Activated T-helper 1 cell treated with Interleukin-2 at 50 U/mL for 16 hours (primary cell): ENCODE results near the gene NPM1.
"Not testable (repeated sequence)": the region's sequence is repeated elsewhere in the genome, so short reads cannot be mapped to it uniquely, and the experiment has no call there.

Experiments
- DNase-seq: peaks from one replicate; pipeline ENCODE4 v3.0.0-alpha.2; 2020; ENCODE audit warnings: low read depth

Gene NPM1

DNA sequence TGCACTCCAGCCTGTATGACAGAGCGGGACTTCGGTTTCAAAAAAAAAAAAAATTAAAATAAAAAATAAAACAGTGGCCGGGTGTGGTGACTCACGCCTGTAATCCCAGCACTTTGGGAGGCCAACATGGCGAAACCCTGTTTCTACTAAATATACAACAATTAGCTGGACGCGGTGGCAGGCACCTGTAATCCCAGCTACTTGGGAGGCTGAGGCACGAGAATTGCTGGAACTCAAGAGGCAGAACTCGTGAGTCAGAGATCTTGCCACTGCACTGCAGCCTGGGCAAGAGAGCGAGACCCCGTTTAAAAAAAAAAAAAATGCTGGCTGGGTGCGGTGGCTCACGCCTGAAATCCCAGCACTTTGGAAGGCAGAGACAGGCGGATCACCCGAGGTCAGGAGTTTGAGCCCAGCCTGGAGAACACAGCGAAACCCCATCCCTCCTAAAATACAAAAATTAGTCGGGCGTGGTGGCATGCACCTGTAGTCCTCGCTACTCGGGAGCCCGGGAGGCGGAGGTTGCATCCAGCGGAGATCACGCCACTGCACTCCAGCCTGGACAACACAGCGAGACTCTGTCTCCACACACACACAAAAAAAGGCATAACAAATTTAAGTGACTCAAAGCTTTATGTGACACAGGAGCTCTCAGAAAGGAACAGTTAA, 1.5 kb upstream of the NPM1 start:
- no peak for DNase-seq

DNA sequence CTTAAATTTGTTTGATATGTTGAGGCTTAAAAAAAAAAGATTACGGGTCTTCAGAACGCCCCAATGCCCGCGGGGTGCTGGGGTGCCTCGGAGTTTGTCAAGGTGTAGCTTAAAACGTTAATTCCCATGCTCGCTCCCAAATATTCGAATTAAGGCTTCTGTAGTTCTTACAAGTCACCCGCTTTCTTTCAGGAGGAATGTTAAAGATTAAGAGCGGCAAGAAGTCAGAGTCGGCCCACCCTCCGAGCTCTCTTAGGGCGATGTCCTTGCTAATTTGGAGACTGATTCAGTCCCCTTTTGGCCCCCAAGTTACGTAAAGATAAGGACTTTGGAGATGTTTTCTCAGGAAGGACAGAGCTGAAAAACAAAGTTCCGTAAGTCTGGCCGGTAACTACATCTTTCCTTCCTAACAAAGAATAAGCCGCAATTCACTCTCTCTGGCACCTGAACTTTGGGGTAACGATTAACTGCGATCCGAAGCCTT, 746 bp upstream of the NPM1 start:
- DNase-seq, result no peak

DNA sequence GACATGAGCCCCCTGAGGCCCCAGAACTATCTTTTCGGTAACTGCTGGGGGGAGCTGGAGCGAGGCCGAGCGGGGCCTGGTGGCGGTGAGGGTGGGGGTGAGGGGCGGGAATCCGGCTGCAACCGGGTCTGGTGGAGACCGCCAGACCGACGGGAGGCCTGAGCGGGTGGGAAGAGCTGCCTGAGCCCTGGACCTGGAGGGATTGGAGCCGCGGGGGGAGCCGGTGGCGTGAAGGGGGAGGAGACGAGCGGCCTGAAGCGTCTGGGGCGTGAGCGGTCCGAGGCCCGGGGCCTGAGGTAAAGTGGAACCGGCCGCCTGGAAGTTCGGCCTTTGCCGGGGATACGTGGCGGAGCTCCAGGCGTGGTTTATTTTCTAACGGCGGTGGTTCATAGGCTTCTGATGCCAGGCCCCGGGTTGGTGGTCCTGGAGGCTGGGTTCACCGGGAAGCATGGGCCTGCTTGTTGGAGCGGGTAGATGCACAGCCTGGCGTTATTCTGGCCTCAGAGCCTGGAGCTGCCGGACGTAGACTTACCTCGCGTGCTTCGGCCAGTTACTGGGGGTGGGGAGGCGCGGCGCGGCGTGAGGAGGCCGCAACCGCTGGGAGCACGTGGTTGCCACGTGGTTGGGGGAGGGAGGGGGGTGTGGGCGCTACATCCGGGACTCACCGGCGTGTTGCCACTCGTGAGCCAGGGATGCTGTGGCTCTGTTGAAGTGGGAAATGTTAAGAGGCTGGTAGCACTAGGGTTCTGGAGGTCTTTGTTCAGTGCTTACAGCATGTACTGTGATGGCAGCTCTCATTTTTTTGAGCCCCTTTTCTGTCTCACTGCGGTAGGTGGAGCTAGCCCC, 544 bp downstream of the NPM1 start:
- DNase-seq, result peak; percentile 69

DNA sequence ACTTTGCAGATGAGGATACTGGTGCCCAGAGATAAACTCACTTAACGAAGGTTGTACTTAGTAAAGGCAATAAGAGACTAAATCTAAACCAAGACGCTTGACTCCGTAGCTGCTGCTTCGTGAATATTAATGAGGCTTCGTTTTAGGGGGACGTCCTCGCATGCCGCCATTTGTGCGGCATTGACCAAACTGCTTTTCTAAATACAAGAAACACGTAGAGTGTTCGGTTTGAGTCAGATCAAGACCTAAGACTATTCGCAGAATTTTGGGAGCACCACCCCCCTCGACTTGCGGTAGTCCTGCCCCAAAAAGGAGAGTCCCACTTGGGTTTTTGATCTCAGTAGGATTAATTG, 1.1 kb downstream of the NPM1 start:
- DNase-seq, result no peak

DNA sequence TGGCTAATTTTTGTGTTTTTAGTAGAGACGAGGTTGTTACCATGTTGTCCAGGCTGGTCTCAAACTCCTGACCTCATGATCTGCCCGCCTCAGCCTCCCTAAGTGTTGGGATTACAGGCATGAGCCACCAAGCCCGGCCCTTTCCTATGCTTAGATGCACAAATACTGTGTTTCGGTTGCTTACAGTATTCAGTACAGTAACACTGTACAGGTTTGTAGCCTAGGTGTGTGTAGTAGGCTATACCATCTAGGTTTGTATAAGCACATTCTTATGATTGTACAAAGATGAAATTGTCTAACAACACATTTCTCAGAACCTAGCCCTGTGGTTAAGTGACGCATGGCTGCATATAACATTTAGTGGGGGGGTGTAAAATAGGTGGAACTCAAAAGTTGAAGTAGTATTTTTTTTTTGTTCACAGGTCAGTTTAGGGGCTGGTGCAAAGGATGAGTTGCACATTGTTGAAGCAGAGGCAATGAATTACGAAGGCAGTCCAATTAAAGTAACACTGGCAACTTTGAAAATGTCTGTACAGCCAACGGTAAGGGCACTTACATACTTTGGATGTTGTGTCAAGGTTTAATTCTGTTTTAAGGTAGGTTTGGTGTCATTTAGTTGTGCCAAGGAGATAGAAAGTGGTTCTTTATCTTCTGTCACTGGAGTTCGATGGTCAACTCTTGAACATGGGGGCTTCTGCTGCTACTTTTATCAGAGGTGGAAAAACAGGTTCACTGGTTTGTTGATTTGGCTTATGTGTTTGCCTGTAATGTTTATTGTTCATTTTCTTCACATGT, 3.4 kb downstream of the NPM1 start:
- DNase-seq, result no peak

DNA sequence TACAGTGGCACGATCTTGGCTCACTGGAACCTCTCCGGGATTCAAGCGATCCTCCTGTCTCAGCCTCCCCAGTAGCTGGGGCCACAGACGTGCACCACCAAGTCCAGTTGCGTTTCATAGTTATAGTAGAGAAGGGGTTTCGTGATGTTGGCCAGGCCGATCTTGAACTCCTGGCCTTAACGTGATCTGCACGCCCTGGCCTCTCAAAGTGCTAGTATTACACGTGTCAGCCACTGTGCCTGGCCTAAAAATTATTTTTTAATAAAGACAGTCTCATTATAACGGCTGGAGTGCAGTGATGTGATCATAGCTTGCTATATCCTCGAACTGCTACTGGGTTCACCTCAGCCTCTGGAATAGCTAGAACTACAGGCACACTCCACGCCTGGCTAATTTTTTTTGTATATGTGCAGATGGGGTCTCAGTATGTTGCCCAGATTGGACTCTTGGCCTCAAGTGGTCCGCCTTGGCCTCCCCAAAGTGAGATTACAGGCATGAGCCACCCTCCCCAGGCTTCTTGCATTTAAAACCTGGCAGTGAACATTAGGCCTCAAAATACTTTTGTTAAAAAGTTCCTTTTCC, 4.4 kb downstream of the NPM1 start:
- DNase-seq, result no peak

DNA sequence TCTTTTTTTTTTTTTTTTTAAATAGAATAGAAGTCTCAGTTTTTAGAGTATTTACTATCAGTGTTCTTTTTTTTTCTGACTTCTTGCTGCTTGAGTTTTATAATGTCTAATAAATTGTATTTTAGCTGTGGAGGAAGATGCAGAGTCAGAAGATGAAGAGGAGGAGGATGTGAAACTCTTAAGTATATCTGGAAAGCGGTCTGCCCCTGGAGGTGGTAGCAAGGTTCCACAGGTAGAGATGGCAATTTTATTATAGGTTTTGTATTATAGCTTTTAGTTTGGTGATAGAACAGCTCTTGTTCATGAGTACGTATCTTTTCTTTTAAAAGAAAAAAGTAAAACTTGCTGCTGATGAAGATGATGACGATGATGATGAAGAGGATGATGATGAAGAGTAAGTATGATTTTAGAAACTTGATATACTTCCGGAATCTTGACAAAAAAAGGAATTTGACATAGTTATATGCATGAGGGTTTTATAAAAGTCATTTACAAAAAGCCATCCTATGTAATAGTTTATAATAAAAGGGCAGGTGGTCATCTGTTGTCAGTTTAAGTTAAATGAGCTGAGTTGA, 5.0 kb downstream of the NPM1 start:
- DNase-seq, result no peak

DNA sequence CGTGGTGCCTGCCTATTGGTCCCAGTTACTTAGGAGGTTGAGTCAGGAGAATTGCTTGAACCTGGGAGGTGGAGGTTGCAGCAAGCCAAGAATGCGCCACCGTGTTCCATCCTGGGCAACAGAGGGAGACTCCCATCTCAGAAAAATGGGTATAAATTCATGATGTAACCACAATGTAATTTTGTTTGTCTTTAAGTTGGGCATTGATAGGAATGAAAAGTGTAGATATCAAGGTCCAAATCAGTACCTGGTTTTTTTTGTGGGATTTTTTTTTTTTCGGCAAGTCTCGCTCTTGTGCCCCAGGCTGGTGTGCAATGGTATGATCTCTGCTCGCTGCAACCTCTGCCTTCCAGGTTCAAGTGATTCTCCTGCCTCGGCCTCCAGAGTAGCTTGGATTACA, 7.4 kb downstream of the NPM1 start:
- DNase-seq, result no peak

DNA sequence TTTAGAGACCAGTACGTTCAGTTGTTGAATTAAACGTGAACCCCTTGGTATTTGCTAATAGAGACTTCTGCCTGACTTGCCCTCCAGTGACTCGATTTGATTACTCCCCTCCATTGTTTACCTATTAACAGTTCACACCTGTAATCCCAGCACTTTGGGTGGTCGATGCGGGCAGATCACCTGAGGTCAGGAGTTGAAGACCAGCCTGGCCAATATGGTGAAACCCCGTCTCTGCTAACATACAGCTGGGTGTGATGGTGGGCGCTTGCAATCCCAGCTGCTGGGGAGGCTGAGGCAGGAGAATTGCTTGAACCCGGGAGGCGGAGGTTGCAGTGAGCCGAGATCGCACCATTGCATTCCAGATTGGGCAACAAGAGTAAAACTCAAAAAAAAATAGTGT, 8.9 kb downstream of the NPM1 start:
- DNase-seq, result not testable (repeated sequence)

DNA sequence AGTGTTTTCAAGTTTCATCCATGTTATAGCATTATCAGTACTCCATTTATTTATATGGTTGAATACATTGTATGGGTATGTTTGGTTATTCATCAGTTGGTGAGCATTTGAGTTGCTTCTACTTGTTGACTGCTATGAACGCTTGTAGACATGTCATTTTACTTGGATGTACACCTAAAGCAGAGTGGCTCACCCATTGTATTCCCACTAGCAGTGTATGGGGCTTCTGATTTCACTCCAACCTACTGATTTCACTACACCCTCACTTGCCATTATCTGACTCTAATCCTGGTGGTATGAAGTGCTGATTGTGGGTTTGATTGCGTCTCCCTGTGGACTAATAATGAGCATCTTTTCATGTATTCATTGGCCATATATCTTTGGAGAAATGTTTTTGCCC, 9.5 kb downstream of the NPM1 start:
- no peak for DNase-seq

DNA sequence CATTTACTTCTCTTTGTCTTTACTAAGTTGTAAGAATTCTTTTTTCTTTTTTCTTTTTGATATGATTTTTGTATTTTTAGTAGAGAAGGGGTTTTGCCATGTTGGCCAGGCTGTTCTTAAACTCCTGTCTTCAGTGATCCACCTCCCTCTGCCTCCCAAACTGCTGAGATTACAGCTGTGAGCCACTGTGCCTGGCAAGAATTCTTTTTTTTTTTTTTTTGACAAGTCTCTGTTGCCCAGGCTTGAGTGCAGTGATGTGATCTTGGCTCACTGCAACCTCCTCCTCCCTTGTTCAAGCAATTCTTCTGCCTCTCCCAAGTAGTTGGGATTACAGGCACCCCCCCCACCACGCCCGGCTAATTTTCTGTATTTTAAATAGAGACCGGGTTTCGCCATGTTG, 9.9 kb downstream of the NPM1 start:
- DNase-seq, result no peak

DNA sequence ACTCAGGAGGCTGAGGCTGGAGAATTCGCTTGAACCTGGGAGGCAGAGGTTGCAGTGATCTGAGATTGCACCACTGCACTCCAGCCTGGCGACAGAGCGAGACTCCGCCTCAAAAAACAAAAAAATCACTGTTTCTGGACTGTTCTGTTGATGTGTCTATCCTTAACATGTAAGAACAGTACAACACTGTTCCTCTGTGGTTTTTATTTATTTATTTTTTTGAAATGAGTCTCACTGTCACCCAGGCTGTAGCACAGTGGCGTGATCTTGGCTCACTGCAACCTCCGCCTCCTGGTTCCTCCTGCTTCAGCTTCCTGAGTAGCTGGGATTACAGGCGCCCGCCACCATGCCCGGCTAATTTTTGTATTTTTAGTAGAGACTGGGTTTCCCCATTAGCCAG, 11.0 kb downstream of the NPM1 start:
- DNase-seq, result not testable (repeated sequence)

DNA sequence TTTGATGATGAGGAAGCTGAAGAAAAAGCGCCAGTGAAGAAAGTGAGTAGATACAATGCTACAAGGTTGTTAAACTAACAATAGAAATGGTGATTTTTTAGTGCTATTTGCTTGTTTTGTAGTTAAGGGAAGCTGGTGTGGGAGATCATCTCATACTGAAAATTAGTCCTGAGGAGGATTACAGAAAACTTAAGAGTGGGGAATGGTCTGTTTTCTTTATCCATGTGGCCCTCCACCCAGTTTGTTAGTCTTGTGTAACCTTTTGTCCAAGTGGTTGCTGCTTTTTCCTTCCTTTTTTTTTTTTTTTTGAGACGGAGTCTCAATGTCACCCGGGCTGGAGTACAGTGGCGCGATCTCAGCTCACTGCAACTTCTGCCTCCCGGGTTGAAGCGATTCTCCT, 12.5 kb downstream of the NPM1 start:
- DNase-seq, result no peak

DNA sequence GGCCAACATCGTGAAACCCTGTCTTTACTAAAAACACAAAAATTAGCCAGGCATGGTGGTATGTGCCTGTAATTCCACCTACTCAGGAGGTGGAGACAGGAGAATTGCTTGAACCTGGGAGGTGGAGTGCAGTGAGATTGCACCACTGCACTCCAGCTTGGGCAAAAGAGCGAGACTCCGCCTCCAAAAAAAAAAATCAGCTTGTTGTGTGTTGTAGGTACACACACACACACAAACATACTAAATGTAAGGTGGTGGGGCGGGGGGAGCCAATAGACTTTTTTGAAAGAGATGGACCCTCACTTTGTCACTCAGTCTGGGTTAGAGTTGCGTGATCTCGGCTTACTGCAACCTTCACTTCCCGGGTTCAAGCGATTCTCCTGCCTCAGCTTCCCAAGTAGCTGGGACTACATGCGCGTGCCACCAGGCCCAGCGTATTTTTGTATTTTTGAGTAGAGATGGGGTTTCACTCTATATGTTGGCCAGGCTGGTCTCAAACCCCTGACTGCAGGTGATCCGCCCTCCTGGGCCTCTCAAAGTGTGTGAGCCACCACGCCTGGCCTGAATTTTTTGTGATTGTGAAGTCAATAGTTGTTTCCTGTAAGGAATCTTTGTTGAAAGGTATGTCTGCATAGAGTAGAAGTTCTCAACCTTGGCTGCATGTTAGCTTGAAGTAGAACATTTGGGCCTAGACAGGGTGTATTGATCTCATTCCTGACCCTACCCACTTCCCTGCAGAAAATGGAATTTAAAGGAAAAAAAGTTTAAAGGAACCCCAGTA, 13.7 kb downstream of the NPM1 start:
- no peak for DNase-seq

DNA sequence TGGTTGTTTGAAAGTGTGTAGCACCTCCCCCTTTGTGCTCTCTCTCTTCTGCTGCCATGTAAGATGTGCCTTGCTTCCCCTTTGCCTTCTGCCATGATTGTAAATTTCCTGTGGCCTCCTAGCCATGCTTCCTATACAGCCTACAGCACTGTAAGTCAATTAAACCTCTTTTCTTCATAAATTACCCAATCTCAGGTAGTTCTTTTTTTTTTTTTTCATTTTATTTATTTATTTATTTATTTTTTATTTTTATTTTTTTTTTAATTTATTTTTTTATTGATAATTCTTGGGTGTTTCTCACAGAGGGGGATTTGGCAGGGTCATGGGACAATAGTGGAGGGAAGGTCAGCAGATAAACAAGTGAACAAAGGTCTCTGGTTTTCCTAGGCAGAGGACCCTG, 15.1 kb downstream of the NPM1 start:
- DNase-seq, result not testable (repeated sequence)

DNA sequence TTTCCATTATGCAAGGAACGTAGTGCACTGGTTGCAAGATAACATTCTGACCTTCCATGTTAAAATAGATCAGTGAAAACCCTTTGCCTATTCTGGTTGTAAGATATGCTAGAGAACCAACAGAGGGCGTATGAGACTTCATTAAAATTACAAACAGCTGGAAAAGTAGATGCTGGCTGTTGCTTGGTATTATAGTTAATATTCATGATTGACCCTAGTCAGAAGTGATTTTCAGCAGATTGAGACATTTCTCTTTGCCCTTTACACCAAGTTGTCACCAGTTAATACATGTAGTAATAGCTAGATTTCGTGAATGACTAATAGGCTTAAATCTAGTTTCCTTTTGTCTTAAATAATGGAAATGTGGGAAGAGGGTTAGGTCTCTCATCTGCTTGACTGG, 18.0 kb downstream of the NPM1 start:
- no peak for DNase-seq

DNA sequence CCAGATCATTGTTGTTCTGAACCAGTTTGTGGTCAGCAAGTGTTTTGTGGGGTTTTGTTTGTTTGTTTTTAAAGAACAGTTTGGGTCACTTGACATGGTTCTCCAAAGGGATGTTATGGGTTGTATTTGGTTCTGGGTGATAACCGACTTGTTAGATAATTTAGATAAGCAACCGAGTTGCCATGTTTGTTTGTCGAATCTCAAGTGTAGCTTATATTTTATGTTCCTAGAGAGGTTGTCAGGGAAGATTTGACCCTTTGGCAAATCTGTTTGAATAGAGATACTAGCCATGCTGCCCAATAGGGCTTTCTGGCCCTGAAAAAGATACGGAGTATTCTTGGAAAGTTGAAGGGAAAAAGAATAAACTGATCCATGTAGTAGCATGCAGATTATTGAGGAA, 19.6 kb downstream of the NPM1 start:
- no peak for DNase-seq

DNA sequence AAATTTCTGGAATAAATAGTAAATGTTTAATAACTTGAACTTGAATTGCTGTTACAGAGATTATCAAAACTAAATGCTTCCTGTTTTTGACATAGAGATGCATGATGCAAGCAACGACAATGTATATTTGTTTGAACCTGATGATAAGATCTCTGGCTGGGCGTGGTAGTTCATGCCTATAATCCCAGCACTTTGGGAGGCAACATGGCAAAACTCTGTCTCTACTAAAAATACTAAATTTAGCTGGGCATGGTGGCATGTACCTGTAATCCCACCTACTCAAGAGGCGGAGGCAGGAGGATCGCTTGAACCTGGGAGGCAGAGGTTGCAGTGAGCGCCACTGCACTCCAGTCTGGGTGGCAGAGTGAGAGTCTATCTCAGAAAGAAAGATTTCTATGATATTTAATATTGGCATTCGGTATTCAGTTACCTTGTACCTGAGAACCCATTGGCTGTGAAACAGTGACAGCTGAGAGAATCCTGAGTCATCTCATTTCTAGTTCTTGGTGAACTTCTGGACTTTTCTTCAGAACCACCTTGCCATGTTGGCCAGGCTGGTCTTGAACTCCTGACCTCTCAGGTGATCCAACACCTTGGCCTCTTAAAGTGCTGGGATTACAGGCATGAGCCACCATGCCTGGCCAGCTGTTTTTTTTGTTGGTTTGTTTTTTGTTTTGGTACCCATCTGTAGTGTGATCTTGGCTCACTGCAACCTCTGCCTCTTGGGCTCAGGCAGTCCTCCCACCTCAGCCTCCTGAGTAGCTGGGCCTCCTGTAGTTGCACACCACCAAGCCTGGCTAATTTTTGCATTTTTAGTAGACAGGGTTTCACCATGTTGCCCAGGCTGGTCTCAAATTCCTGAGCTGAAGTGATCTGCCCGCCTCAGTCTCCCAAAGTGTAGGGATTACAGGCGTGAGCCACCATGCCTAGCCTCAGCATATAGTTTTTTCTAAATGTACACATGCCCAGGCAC, 21.8 kb downstream of the NPM1 start:
- DNase-seq, result no peak

DNA sequence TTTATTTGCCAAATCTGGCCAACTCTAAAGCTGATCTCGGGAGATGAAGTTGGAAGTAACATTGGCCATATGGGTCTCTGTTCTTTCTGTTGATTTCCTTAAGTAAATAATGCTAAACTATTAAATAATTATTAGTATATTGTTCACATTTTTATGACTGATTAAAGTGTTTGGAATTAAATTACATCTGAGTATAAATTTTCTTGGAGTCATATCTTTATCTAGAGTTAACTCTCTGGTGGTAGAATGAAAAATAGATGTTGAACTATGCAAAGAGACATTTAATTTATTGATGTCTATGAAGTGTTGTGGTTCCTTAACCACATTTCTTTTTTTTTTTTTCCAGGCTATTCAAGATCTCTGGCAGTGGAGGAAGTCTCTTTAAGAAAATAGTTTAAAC, 22.5 kb downstream of the NPM1 start:
- DNase-seq, result no peak

DNA sequence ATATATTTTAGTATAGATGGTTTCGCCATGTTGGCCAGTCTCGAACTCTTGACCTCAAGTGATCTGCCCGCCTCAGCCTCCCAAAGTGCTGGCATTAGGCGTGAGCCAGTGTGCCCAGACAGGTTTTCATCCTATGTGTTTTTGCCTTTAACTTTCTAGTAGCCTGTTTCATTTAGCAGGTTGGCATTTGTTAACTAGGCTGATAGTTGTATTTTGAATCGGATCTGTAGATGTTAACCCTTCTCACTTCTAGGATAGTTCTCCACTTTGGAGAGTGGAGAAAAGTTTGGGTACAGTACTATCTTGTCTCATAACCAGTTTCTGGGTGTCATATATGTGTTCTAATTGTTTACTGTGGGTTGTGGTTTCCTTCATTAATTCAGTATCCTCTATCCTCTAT, 24.5 kb downstream of the NPM1 start:
- no peak for DNase-seq
